ENCODE measurements around the gene STX17. TPM values are rescaled to one million over a fixed set of nuclear protein-coding genes. Genes with fewer than 3 reads are reported as not detected.
A peak's percentile ranks its signal among the peaks of the same experiment; 100 is the strongest.

Gene STX17
- total and polyA plus RNA-seq, 7 donors, result 5.2 to 31.1 (median 19.6) TPM

DNA sequence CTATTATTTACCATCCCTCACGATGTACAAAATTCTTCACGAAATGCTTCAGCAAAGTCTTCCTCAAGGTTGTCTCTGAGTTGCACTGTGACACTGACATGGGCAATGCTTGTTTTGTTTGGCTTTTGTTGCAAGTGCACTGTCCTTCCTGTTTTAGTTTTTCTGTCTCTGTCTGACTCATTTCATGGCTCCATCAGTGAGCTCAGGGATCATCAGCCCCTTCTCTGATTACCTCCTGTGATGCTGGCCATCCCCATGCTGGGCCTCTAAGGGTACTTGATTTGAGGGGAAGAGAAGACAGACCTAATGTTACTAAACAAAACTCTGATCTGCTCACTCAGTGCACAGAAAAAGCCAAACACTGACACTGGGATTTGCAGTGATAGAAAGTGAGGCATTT lies 37.6 kb upstream of the STX17 start:
- TF ChIP-seq, protein P1, sequence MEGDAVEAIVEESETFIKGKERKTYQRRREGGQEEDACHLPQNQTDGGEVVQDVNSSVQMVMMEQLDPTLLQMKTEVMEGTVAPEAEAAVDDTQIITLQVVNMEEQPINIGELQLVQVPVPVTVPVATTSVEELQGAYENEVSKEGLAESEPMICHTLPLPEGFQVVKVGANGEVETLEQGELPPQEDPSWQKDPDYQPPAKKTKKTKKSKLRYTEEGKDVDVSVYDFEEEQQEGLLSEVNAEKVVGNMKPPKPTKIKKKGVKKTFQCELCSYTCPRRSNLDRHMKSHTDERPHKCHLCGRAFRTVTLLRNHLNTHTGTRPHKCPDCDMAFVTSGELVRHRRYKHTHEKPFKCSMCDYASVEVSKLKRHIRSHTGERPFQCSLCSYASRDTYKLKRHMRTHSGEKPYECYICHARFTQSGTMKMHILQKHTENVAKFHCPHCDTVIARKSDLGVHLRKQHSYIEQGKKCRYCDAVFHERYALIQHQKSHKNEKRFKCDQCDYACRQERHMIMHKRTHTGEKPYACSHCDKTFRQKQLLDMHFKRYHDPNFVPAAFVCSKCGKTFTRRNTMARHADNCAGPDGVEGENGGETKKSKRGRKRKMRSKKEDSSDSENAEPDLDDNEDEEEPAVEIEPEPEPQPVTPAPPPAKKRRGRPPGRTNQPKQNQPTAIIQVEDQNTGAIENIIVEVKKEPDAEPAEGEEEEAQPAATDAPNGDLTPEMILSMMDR (IDR thresholded peaks at IDR 0.05), result no peak

DNA sequence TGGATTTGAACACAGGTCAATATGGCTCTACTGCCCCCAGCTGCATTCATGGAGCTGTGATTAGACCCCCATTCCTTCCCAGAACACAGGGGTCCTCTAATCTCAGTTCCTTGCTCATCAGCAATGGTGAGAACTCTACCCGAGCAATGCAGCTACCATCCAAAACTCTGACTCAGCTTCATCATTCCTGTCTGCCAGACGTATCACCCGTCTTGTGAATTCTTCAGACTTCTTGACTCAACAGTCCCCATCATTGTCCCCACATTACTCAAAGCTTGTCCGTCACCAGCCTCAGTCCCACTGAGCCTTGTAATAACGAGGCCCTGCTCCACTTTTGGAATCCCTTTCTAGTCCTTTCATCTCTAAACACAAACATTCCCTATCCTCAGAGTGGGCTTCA lies 36.3 kb upstream of the STX17 start:
- no peaks in the 10 kb centered on the region for H3K36me3 ChIP-seq (ENCODE audit: insufficient read depth in 1 of 2, low read depth in 1 of 2)
- TF ChIP-seq, protein P1 (IDR thresholded peaks at IDR 0.05), result no peak
- no peaks in the 10 kb centered on the region for H3K9me3 ChIP-seq
- no peak overlapping the region for H3K27ac ChIP-seq
- ATAC-seq (peak in 2 of 4 donors; percentile 21 to 33), DNase-seq (no peak)
- no peaks in the 10 kb centered on the region for H3K27me3 ChIP-seq (ENCODE audit: insufficient read depth in 3 of 3, low read length in 2 of 3)
- H3K4me1 ChIP-seq, result no peaks in the 10 kb centered on the region
- WGBS, 3 donors, result 73 to 79% (median 78%) methylated on average over 5 of the region's 5 CpGs
- H3K4me3 ChIP-seq, result no peak overlapping the region
- intact Hi-C loops (cut with DNase I), result no loop called here

More for the DNA sequence above, 37.6 kb upstream of the STX17 start:
- no peaks in the 10 kb centered on the region for H3K27me3 ChIP-seq (ENCODE audit: insufficient read depth in 3 of 3, low read length in 2 of 3)
- H3K36me3 ChIP-seq (ENCODE audit: insufficient read depth in 1 of 2, low read depth in 1 of 2), result peaks cover 0 to 3% of the 10 kb centered on the region in 2 donors
- ATAC-seq (peak in 2 of 4 donors; percentile 35 to 52), DNase-seq (no peak)
- intact Hi-C loops (cut with DNase I), result no loop called here
- H3K4me3 ChIP-seq, result no peak overlapping the region
- no peak overlapping the region for H3K27ac ChIP-seq
- WGBS, 3 donors, result 87 to 91% (median 90%) methylated on average over 2 of the region's 2 CpGs
- H3K9me3 ChIP-seq, result no peaks in the 10 kb centered on the region
- no peaks in the 10 kb centered on the region for H3K4me1 ChIP-seq

DNA sequence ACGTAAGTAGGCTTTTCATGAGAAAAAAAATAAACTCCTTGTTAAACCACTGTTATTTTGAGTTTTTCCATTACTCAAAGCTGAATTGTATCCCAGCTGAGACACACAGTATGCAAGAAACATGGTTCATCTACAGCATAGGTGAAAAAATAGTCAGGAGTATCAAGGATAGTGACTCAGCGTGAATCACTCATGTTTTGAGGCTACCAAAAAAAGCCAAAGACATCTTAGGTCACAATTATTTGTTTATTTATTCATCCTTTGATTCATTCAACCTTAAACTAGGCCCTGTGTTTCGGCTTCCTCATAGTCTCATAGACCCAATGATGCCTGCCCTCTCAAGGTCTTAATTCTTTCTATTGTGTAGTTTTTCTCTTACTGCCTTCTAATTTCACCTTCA lies 32.9 kb upstream of the STX17 start:
- intact Hi-C loops (cut with DNase I), result no loop called here
- Histone ChIP-seq H3K36me3 (ENCODE audit: insufficient read depth in 1 of 2, low read depth in 1 of 2) (no peaks in the 10 kb centered on the region), H3K9me3 (no peaks in the 10 kb centered on the region), H3K27me3 (ENCODE audit: insufficient read depth in 3 of 3, low read length in 2 of 3) (no peaks in the 10 kb centered on the region), H3K27ac (no peak overlapping the region), H3K4me1 (no peaks in the 10 kb centered on the region), H3K4me3 (no peak overlapping the region)
- DNase-seq (no peak), ATAC-seq (no peak)
- TF ChIP-seq, protein P1 (IDR thresholded peaks at IDR 0.05), result no peak
- WGBS, 3 donors, result 94 to 97% (median 96%) methylated on average over 3 of the region's 3 CpGs

DNA sequence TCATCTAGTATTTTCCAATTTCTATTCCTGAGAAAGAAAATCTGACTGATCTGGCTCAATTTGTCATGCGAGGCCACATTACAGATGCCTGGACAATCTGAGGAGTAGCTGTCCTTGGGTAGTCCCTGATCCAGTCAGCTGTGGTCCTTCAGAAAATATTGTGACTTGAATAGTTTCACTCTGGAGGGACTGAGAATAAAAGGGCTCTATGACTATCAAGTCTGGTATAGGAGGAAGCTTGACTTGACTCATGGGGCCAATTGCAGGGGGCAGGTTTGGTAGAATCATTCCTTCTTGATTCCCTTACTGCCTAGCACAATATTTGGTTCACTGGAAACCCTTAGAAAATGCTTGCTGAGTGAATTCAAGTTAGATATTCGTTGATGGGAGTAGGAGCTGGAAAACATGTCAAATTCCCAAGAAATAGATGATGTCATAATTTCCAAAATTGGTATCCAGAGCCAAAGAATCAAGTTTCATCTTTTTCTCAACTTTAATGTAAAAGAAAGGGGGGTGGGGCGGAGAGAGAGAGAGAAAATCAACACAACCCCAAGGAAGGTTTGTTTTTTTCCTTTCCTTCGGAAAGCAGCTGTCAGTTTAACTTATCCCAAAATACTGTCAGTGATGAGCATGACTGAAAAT lies 32.4 kb upstream of the STX17 start:
- DNase-seq (no peak), ATAC-seq (no peak)
- no peaks in the 10 kb centered on the region for H3K36me3 ChIP-seq (ENCODE audit: insufficient read depth in 1 of 2, low read depth in 1 of 2)
- H3K4me1 ChIP-seq, result no peaks in the 10 kb centered on the region
- 70 to 81% (median 74%) methylated on average over 4 of the region's 4 CpGs for WGBS, 3 donors
- no peak overlapping the region for H3K4me3 ChIP-seq
- intact Hi-C loops (cut with DNase I), result no loop called here
- no peak overlapping the region for H3K27ac ChIP-seq
- TF ChIP-seq, protein P1 (IDR thresholded peaks at IDR 0.05), result no peak
- no peaks in the 10 kb centered on the region for H3K9me3 ChIP-seq
- no peaks in the 10 kb centered on the region for H3K27me3 ChIP-seq (ENCODE audit: insufficient read depth in 3 of 3, low read length in 2 of 3)

DNA sequence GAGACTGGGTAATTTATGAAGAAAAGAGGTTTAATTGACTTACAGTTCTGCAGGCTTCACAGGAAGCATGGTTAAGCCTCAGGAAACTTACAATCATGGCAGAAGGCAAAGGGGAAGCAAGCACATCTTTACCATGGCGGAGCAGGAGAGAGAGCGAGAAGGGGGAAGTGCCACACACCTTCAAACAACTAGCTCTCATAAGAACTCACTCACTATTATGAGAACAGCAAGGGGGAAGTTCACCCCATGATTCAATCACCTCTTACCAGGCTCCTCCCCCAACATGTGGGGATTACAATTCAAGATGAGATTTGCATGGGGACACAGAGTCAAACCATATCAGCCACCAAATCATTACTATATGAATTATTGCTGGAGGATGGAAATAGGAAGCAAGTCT lies 30.3 kb upstream of the STX17 start:
- intact Hi-C loops (cut with DNase I), result no loop called here
- DNase-seq (no peak), ATAC-seq (no peak)
- H3K4me3 ChIP-seq, result no peak overlapping the region
- no peak overlapping the region for H3K27ac ChIP-seq
- TF ChIP-seq, protein P1 (IDR thresholded peaks at IDR 0.05), result no peak
- no peaks in the 10 kb centered on the region for H3K4me1 ChIP-seq
- H3K27me3 ChIP-seq (ENCODE audit: insufficient read depth in 3 of 3, low read length in 2 of 3), result no peaks in the 10 kb centered on the region
- no peaks in the 10 kb centered on the region for H3K36me3 ChIP-seq (ENCODE audit: insufficient read depth in 1 of 2, low read depth in 1 of 2)
- no peaks in the 10 kb centered on the region for H3K9me3 ChIP-seq
- WGBS, 3 donors, result 92 to 95% (median 93%) methylated on average over 2 of the region's 2 CpGs

All from psoas muscle (tissue), 8 donors.